C1 segment of cervical spinal cord (tissue), 14 donors: ENCODE data around the gene SARNP.
"Not testable (repeated sequence)": the region's sequence is repeated elsewhere in the genome, so short reads cannot be mapped to it uniquely, and the experiment has no call there.

Source experiments
- DNase-seq, 14 donors: peaks; one replicate each; lab custom pipeline; 2025; lab: John Stamatoyannopoulos, UW

Gene SARNP

GRCh38 chr12:55817345-55818139 lies at the start of gene SARNP, which contains the start of gene ORMDL2:
Gene SARNP, minus strand, starts transcription at chr12:55817724. Its CDS starts 23 bp downstream, at chr12:55817701.
Gene ORMDL2, plus strand, starts transcription at chr12:55818041. Its CDS starts 959 bp downstream, at chr12:55819000.
- peak; percentile 84 to 100 (median 98) for DNase-seq

DNA sequence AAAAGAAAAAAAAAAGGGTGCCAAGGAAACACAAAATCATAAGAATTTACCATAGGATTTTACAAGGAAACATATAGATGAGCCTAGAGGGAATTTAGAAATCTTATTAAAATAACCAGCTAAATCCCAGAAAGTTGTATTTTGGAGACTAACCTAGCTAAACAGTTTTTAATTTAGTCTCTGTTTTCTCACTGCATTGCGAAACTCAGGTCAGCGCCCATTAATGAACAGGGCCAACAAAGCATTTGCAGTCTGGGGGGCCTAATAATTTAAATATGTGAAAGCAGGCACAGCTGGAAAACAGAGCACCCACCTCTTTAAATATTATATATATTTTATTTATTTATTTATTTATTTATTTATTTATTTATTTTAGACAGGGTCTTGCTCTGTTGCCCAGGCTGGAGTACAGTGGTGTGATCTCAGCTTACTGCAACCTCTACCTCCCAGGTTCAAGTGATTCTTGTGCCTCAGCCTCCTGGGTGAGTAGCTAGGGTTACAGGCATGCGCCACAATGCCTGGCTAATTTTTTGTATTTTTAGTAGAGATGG lies 49.0 kb upstream of the SARNP start:
- DNase-seq: not testable (repeated sequence)

GRCh38 chr12:55865327-55865726 lies 47.8 kb upstream of the SARNP start:
- no peak for DNase-seq

DNA sequence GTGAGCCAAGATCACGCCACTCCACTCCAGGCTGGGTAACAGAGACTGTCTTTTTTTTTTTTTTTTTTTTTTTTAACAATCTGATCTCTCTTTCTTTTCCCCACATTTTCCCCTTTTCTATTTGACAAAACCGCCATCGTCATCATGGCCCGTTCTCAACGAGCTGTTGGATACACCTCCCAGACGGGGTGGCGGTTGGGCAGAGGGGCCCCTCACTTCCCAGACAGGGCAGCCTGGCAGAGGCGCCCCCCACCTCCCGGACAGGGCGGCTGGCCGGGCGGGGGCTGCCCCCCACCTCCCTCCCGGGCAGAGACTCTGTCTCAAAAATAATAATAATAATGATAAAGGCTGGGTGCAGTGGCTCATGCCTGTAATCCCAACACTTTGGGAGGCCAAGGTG lies 45.4 kb upstream of the SARNP start:
- not testable (repeated sequence) for DNase-seq

DNA sequence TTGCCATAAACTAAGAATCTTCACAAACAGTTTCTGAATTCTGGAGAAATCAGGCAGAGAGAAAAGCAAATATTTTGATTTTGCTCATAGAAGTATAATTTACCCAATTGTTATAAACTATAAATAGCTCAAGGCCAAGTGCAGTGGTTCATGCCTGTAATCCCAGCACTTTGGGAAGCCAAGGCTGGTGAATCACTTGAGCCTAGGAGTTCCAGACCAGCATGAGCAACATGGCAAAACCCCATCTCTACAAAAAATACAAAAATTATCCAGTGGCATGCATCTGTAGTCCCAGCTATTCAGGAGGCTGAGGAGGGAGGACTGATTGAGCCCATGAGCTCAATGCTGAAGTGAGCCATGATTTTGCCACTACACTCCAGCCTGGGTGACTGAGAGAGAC lies 44.8 kb upstream of the SARNP start:
- DNase-seq: no peak

- no peak for DNase-seq
These were observed 44.3 kb upstream of the SARNP start for GRCh38 chr12:55861871-55862270.

- DNase-seq: no peak
These were observed 43.9 kb upstream of the SARNP start for GRCh38 chr12:55861396-55861795.

DNA sequence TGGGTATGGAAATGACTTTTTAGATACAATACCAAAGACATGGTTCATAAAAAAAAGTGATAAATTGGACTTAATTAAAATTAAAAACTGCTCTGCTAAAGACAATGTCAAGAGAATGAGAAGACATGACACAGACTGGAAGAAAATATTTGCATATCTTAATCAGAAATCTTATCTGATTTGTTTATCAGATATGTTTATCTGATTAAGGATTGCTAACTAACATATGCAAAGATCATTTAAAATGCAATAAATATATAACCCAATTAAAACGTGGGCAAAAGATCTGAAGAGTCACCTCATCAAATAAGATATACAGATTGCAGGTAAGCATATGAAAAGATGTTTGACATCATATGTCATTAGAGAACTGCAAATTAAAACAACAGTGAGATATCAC lies 35.2 kb upstream of the SARNP start:
- no peak for DNase-seq

- DNase-seq: no peak
These were observed 33.4 kb upstream of the SARNP start for GRCh38 chr12:55850893-55851292.

- DNase-seq: no peak
These were observed 32.9 kb upstream of the SARNP start for GRCh38 chr12:55850401-55850800.

GRCh38 chr12:55849616-55850343 lies 32.3 kb upstream of the SARNP start:
- no peak for DNase-seq

DNA sequence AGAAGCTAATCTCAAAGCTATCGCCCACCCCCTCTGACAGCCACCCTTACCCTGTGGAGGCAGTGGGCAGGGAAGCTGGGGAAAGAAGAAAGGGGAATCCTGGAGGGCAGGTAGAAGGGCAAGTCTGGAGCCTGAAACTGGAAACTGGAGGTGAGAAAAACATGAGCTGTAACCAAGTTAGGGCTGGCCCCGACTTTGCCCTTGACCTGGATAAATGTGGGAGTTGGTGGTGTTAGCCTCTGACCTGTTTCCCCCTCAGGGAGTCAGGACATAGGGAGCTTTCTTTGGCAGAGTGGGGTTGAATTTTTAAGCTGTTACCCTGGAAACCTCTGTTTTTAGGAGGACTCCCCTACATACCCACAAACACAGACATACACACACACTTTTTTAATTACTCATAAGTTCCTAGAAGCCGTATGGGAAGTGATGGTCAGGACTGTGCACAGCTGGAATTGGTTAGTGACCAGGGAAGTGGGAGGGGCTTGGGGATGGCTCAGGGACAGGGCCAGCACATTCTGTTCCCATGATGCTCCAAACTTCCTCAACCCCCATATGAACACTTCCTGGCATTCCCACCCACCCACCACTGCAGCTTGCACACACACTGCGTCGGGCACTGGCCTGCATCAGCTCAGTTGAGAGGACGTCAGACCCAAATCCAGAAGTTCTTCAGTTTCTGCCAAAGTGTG lies 30.2 kb upstream of the SARNP start:
- peak in 6 of 14 donors; percentile 12 to 46 (median 28) for DNase-seq

DNA sequence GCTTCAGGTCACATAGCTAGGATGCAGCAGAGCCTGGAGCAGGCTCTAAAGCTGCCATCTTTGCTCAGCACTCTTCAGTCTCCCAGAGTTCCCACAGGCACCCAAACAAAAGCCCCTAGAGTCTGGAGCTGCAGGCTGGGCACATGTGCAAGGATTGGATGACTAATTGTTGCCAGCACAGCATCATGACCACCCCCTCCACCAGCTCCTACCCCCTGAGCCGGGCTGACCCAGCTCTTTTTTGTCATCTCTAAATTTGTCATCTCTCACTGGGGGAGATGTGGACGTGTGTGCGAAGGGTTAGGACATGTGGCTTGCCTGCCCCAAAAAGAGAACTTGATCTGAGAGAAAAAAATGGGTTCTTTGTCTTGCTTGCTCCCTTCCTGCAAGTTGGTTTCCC lies 29.5 kb upstream of the SARNP start:
- DNase-seq: peak in 2 of 14 donors; percentile 7 to 21

- no peak for DNase-seq
These were observed 28.4 kb upstream of the SARNP start for GRCh38 chr12:55845785-55846496.

GRCh38 chr12:55845361-55845760 lies 27.8 kb upstream of the SARNP start:
- DNase-seq: no peak

DNA sequence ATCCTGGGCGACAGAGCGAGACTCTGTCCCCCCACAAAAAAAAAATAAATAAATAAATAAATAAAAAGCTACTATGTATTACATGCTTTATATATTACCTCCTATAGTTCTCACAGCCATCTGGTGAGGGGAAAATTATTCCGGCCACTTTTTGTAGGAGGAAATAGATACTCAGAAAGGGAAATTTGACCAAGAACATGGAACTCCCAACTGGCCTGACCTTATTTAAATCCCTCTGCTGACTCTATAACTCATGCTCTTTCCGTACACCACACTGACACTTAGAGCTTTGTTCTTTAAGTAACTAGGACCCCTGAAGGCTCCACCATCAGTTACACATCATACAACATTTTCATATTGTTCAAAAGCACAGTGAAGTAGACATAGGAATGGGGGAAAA lies 27.4 kb upstream of the SARNP start:
- no peak for DNase-seq

- no peak for DNase-seq
These were observed 25.9 kb upstream of the SARNP start for GRCh38 chr12:55843431-55843830.

DNA sequence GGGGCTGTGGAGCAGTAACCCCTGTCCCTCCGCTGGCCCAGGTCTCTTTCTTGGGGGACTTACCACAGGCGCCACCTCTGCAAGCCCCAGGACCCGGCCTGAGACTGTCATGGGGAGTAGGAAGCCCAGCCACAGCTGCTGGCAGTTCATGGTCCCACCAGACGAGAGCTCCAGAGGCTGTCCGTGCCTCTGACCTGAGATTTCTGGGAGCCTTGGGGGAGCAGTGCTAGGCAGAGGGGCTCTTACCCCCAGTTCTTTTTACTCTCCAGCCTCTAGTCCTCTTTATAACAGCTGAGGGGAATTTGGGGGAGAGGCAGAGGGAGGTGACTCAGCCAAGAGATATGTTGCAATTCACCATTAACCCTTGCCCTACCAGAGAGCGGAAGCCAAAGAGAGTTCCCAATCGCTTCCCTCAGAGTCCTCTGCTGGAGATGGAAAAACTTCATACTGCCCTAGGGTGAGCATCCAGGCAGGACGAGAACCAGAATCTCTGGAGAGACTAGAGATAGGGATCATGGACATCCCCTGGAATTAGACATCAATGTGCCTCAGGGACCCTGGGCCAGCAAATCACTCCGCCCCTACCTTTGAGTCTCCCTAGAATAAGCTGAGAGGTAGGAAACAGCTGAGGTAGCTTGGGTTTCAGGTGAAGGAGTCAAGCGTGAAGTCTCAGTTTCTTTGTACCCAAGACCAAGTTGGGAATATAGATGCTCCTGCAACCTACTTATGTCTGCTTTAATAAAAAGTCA lies 25.3 kb upstream of the SARNP start, which contains the start of gene MMP19:
Gene MMP19, minus strand, starts transcription at position 256 of the 749 bp plus-strand sequence. Its CDS starts 106 bp downstream, at position 150.
- no peak for DNase-seq

DNA sequence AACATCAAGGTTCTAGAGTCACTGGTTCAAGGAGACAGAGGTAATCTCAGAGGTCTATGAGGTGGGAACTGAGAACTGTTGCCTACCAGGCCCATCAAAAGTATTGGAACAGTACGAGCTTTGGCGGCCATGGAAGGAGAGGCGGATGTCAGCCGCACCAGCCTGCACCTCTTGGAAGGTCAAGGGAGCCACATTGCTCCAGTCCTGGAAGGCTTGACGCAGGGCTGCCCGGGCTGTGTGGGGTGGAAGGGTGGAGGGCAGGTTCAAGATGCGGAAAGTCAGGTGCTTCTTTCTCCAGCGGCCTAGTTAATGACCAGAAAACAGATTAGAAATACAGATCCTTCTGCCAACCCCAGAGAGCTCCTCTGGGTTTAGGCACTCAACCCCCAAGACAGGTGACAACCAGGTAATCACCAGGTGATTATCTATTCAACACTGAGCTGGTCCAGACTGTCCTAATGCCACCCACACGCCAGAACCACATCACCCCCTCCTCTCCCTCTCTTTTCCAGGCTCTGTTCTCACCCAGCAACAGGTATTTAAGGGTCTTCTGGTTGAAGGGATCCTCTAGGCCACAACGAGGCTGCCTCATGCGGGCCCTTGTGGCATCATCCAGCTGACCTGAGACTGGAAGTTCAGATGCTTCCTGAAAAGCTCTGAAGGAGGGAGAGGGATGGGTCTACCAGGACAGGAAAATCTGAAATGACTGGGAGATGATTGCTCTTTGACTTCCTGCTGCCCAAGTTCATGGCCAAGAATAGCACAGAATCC lies 23.2 kb upstream of the SARNP start:
- DNase-seq: no peak
